Suppressor macrophage treated with lipopolysaccharide for 1 hour (primary cell): ENCODE results near the gene CDS1.
"Not testable (repeated sequence)": the region's sequence is repeated elsewhere in the genome, so short reads cannot be mapped to it uniquely, and the experiment has no call there.

Experiments used
- DNase-seq, 3 donors: peaks; one replicate each; pipeline ENCODE4 v3.0.0-alpha.2; 2020 to 2022

CDS1 gene

GRCh38 chr4:84614891-84615290 lies 32.0 kb downstream of the CDS1 start:
- DNase-seq, result no peak

DNA sequence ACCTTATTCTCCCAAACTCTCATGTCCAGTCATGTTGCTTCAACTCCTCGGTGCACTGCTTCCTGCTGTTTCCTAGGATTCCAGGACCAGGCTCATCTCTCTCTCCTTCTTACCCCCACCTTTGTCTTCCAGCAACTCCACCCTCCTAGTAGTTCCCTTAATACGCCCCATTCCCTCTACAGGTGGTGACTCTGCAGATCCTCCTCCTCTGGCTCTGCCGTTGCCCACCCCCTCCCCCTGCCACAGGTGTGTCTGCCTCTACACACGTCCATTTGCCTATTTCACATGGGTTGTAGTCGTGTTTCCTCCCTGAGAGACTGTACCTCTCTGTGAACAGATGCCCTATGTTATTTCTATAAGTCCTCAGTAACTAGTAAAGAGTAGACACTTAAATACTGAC lies 32.4 kb downstream of the CDS1 start:
- DNase-seq, result no peak

GRCh38 chr4:84622959-84623358 lies 40.0 kb downstream of the CDS1 start:
- no peak for DNase-seq

GRCh38 chr4:84623661-84624060 lies 40.7 kb downstream of the CDS1 start:
- DNase-seq, result no peak

- DNase-seq, result no peak
Observed at GRCh38 chr4:84626673-84627072, 43.7 kb downstream of the CDS1 start.

- DNase-seq, result no peak
Observed at GRCh38 chr4:84631573-84631972, 48.6 kb downstream of the CDS1 start.

- DNase-seq, result peak in 1 of 3 donors; percentile 1
Observed at GRCh38 chr4:84632092-84632491, 49.2 kb downstream of the CDS1 start.

- DNase-seq, result no peak
Observed at GRCh38 chr4:84634961-84635360, 52.0 kb downstream of the CDS1 start.

- no peak for DNase-seq
Observed at GRCh38 chr4:84638092-84638491, 55.2 kb downstream of the CDS1 start.

DNA sequence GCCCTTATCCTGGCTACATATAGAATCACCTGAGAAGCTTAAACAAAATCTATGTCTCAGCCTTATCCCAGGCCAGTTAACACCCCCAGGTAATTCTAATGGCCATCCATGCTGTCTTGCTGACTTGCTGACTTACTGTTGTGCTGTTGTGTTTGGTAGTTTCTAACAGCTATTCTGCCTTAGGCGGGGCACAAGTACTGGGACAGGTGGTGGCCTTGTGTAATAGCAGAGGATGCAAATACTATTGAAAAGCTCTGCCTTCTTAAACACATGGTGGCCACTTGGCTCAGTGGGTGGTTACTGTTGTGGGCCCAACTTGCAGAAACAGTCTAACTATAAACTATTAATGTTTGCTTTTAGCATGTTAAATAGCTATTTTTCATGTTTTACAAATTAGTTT lies 56.2 kb downstream of the CDS1 start:
- no peak for DNase-seq

GRCh38 chr4:84644087-84644486 lies 61.2 kb downstream of the CDS1 start:
- no peak for DNase-seq

GRCh38 chr4:84647312-84647884 lies 64.5 kb downstream of the CDS1 start:
- no peak for DNase-seq

GRCh38 chr4:84648178-84648577 lies 65.3 kb downstream of the CDS1 start:
- DNase-seq, result no peak

GRCh38 chr4:84648863-84649647 lies 66.1 kb downstream of the CDS1 start:
- peak in 1 of 3 donors; percentile 6 for DNase-seq

GRCh38 chr4:84651499-84651898 lies 68.6 kb downstream of the CDS1 start:
- no peak for DNase-seq

DNA sequence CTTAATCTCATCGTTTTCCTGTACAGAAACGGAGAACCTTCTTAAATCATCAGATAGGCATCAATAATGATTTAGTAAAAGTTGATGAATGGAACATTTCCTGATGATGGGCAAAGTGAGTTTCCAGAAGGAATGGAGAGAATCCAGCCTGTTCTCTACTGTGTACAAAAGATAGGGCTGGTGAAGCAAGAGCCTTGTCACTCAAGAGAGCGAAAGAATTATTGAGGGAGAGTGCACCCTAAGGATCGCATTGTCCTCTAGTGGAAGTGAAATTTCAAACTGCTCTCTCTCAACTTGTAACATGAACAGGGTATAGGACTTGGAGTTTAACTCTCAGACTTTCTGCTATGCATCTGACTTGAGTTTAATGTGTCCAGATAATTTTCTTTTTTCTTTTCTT lies 69.6 kb downstream of the CDS1 start:
- no peak for DNase-seq

DNA sequence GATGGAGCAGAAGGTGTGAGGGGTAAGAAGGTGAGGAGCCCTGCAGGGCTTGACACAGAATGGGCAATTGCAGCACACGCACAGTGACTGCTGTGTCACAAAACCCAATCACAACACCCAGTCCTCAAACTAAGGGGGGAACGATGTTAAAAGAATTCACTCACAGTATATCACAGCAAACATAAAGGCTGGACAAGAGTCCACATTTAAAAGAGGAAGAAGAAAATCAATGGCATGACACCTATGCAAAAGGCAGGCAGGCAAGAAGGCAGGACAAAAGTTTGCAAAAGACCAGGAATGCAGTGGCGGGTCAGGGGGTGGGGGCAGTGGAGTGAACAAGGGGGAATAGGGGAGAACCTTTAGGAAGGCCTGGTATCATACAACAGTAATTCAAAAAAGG lies 77.7 kb downstream of the CDS1 start:
- no peak for DNase-seq

- DNase-seq, result no peak
Observed at GRCh38 chr4:84661191-84661939, 78.4 kb downstream of the CDS1 start.

DNA sequence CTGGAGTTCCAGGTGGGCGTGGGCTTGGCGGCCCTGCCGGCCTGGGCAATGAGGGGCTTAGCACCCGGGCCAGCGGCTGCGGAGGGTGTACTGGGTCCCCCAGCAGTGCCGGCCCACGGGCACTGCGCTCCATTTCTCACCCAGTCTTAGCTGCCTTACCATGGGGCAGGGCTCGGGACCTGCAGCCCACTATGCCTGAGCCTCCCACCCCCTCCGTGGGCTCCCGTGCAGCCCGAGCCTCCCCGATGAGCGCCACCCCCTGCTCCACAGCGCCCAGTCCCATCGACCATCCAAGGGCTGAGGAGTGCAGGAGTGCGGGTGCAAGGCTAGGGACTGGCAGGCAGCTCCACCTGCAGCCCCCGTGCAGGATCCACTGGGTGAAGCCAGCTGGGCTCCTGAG lies 81.8 kb downstream of the CDS1 start:
- DNase-seq, result not testable (repeated sequence)

DNA sequence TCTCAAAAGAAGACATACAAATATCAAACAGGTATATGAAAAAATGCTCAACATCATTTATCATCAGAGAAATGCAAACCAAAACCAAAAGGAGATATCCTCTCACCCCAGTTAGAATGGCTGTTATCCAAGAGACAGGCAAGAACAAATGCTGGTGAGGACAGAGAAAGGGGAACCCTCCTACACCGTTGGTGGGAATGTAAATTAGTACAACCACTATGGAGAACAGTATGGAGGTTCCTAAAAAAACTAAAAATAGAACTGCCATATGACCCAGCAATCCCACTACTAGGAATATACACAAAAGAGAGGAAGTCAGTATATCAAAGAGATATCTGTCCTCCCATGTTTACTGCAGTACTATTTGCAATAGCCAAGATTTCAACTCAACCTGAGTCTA lies 83.5 kb downstream of the CDS1 start:
- peak; percentile 34 to 53 (median 48) for DNase-seq

DNA sequence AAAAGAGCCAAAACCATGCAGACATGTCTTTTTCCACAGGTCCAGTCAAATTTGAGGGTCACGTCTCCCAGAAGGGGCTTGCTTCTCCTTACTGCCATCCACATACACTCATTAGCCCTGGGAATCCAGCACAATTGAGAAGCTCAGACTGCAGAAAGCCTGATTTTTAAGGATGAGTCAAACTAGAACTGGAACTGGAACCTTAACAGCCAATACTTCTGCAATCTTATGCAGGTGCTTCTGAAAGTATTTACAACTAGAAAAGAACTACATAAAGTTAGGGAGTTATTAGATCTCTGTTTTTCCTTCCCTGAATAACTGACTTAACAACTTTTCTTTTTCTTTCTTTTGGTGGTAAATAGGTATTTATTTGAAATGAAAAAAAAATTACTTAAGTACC lies 86.3 kb downstream of the CDS1 start:
- DNase-seq, result no peak

- DNase-seq, result no peak
Observed at GRCh38 chr4:84672177-84672576, 89.2 kb downstream of the CDS1 start.

DNA sequence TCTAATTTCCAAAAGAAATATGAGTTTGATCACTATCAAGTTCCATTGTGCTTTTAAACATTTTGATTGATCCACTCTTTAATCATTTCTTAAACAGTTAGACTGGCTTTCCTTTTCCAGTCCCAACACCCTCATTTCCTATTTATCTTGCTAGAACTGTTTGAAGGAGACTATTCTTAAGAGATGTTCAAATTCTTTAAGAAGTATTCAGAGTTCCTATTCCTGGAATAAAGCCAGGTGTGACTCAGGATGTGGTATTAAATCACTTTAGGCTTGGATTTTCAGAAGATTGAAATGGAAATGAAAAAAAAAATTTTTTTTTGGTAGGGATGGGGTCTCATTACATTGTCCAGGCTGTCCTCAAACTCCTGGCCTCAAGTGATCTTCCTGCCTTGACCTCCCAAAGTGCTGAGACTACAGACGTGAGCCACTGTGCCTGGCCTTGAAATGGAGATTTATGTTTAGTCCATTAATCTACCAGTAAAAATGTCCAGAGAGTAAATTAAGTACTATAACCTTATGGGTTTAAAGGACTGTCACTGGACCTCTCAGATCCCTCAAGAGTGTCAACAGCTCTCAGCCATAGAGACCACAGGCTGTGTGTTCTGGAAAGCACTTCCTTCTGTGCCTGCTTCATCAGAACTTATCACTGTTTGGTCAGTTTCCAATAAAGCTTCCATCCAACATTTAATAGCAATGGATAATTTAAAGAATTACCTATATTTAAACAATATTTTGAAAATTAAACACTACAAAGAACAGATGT lies 90.7 kb downstream of the CDS1 start:
- DNase-seq, result no peak
